Measurements from ENCODE around the gene ZNF805. TPM values are rescaled to one million over a fixed set of nuclear protein-coding genes. Genes with fewer than 3 reads are reported as not detected.

Gene ZNF805
- total RNA-seq, 1 experiment from 2014 or later: 15.4 TPM

DNA sequence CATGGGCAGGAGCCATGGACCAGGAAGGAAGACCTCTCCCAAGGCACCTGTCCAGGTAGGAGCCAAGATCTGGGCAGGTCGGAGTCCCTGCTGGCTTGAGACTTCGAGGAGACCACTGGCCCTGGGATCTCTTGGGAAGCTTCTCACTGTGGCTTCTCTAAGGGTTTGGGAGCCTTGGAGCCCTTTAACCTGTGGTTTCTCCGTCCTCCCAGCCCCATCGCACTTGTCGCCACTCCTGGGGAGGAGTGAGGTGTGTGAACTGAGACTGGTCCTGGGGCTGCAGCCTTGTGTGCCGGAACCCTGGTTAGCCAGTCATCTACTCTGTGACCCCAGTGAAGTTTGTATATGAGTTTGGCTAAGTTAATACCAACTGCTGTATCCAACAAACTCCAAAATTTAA is 8.2 kb downstream of the ZNF805 start:
- H3K27ac ChIP-seq (ENCODE audit: insufficient read length, low read depth, low read length): no peak overlapping the region
- Mint-ChIP-seq H3K4me1 (no peaks in the 10 kb centered on the region), H3K36me3 (ENCODE audit: insufficient read depth in 1 of 3, low read depth in 3 of 3) (peaks cover 22 to 72% (median 60%) of the 10 kb centered on the region in 3 experiments; a peak in 6 of 7 replicates), H3K4me3 (no peak overlapping the region), H3K27ac (no peak overlapping the region), H3K9me3 (no peaks in the 10 kb centered on the region), H3K27me3 (ENCODE audit: low read depth) (no peaks in the 10 kb centered on the region)
- no peak overlapping the region for H3K14ac ChIP-seq (ENCODE audit: insufficient read depth, low read length)
- H3K27me3 ChIP-seq (ENCODE audit: insufficient read depth, low read length): no peaks in the 10 kb centered on the region
- H3T11ph ChIP-seq (ENCODE audit: low read length): no peak overlapping the region
- H2BK120ac ChIP-seq (ENCODE audit: low read depth, low read length, poor library complexity, severe bottlenecking): no peak overlapping the region
- no peak overlapping the region for H3K4me2 ChIP-seq (ENCODE audit: insufficient read depth, insufficient read length, low read length)
- H2BK5ac ChIP-seq (ENCODE audit: insufficient read length, low read length): no peak overlapping the region
- H3K9ac ChIP-seq (ENCODE audit: extremely low read depth, insufficient read length, low read length): no peak overlapping the region
- H4K8ac ChIP-seq (replicated peaks; ENCODE audit: insufficient read length, low read depth, low read length): no peak overlapping the region
- H4K20me1 ChIP-seq (ENCODE audit: control insufficient read depth, insufficient read depth, insufficient read length): no peaks in the 10 kb centered on the region
- H2AFZ ChIP-seq (ENCODE audit: low read length): no peak overlapping the region
- no peak overlapping the region for H2BK20ac ChIP-seq (ENCODE audit: low read depth, low read length, poor library complexity, severe bottlenecking)
- H3K9me3 ChIP-seq (ENCODE audit: control insufficient read depth, low read depth, low read length): no peaks in the 10 kb centered on the region
- H3K4me1 ChIP-seq (ENCODE audit: insufficient read depth, low read length): no peaks in the 10 kb centered on the region
- no peak overlapping the region for H3K4ac ChIP-seq (ENCODE audit: low read depth, low read length)
- H3K23me2 ChIP-seq (ENCODE audit: insufficient read length, low read depth, low read length, poor library complexity, severe bottlenecking): no peaks in the 10 kb centered on the region
- H4K91ac ChIP-seq (ENCODE audit: insufficient read length, low read depth, low read length): no peak overlapping the region
- no peak overlapping the region for H2AK5ac ChIP-seq (ENCODE audit: insufficient read length, low read length)
- H2BK12ac ChIP-seq (ENCODE audit: insufficient read length, low read depth, low read length): no peak overlapping the region
- no peak for DNase-seq
- H3K79me2 ChIP-seq (ENCODE audit: insufficient read depth, low read length): no peaks in the 10 kb centered on the region
- peaks cover 3% of the 10 kb centered on the region for H3K79me1 ChIP-seq (ENCODE audit: insufficient read depth, low read depth, low read length, poor library complexity, severe bottlenecking)
- H4K5ac ChIP-seq (ENCODE audit: insufficient read length, low read depth, low read length): no peak overlapping the region
- no peak overlapping the region for H3K23ac ChIP-seq (ENCODE audit: insufficient read length, low read depth, low read length)
- no peak overlapping the region for H2BK15ac ChIP-seq (ENCODE audit: low read depth, low read length)
- WGBS (ENCODE audit: extremely low coverage, insufficient read length, low lambda C conversion rate): no CpG with 5 or more reads among the region's 6 CpGs
- no peak overlapping the region for H3K56ac ChIP-seq (ENCODE audit: insufficient read length, low read depth, low read length)
- no peak overlapping the region for H3K18ac ChIP-seq (ENCODE audit: insufficient read length, low read depth, low read length)
- TF ChIP-seq, protein P1, sequence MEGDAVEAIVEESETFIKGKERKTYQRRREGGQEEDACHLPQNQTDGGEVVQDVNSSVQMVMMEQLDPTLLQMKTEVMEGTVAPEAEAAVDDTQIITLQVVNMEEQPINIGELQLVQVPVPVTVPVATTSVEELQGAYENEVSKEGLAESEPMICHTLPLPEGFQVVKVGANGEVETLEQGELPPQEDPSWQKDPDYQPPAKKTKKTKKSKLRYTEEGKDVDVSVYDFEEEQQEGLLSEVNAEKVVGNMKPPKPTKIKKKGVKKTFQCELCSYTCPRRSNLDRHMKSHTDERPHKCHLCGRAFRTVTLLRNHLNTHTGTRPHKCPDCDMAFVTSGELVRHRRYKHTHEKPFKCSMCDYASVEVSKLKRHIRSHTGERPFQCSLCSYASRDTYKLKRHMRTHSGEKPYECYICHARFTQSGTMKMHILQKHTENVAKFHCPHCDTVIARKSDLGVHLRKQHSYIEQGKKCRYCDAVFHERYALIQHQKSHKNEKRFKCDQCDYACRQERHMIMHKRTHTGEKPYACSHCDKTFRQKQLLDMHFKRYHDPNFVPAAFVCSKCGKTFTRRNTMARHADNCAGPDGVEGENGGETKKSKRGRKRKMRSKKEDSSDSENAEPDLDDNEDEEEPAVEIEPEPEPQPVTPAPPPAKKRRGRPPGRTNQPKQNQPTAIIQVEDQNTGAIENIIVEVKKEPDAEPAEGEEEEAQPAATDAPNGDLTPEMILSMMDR (conservative IDR thresholded peaks at IDR 0.05): no peak

All from H9 (cell line).